Activated T-cell treated with anti-CD3 and anti-CD28 coated beads for 1 hour (primary cell): Measurements from ENCODE around the gene PRKCQ.
A peak's percentile ranks its signal among the peaks of the same experiment; 100 is the strongest.
"Not testable (repeated sequence)": the region's sequence is repeated elsewhere in the genome, so short reads cannot be mapped to it uniquely, and the experiment has no call there.

Experiments
- DNase-seq: peaks from one replicate; pipeline ENCODE4 v3.0.0-alpha.2; 2020; ENCODE audit warnings: low read depth

Gene PRKCQ

DNA sequence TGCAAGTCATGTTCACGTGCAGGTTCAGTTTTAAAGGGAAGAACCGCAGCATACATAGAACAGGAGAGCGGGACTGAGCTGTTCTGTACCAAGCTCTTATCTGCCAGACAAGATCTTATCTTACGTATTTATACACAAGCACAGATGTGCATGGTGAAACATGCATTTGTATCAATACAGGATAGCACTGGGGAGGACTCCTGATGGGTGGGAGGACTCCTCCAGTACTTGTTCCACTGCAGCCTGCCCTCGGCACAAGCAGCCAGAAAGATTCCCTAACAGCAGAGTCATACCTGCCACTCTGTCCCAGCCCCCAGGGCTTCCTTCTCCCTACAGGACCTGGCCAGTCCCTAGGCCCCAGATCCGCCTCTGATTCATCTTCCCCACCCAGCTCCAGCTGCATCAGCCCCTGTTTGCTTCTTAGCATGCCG, 13.2 kb upstream of the PRKCQ start:
- DNase-seq, result no peak

DNA sequence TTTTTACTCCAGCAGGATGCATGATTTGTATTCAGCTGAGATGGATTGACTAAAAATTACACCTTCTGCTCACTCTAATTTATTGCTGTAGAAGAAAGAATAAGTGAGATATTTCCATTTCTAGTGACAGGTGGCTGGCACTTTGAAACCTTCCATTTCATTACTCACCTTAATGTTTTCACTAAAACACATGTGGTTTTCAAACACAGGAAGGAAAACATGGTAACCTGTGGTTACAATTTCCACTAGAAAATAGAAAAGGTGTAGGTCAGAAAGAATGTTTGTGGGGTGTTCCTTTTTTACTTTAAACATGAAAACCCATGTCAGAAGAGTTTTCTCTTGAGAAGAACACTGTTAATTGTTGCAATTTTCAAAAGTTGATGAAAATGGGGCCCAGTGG, 12.0 kb upstream of the PRKCQ start:
- DNase-seq, result no peak

DNA sequence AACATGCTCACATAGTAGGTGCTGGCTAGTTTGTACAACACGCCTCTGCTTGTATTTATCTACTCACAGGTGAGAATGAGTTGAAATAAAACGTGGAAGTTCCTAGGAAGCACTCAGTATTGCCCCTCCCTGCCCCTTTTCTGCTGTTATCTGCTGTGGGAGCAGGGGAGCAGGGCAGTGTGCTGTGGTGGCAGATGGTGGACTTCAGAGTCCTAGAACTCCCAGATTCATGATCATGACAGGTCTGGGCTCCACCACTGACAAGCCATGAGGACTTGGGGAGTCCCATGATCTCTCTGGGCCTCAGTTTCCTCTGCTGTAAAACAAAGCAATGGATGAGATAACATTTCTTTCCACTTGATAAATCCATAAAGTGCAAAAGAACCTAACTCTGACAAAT, 11.6 kb upstream of the PRKCQ start:
- DNase-seq, result no peak

DNA sequence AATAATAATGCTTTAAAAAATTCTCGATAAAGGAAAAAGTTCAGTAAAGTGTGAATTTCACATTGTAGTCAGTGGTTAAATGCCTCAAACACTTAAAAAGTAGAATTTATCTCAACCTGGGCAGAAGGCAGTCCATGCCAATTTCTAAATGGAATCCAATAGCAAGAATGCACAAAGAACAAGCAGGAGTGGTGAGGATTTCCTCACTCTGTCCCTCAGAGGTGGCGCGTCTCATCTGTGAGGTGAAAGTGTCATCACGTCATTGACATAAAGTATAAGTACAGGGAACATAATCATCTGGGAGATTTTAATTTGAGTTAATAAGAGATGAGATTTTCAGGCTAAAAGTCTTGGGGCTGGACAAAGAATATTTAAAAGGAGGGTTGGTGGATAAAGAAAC, 10.0 kb upstream of the PRKCQ start:
- no peak for DNase-seq

DNA sequence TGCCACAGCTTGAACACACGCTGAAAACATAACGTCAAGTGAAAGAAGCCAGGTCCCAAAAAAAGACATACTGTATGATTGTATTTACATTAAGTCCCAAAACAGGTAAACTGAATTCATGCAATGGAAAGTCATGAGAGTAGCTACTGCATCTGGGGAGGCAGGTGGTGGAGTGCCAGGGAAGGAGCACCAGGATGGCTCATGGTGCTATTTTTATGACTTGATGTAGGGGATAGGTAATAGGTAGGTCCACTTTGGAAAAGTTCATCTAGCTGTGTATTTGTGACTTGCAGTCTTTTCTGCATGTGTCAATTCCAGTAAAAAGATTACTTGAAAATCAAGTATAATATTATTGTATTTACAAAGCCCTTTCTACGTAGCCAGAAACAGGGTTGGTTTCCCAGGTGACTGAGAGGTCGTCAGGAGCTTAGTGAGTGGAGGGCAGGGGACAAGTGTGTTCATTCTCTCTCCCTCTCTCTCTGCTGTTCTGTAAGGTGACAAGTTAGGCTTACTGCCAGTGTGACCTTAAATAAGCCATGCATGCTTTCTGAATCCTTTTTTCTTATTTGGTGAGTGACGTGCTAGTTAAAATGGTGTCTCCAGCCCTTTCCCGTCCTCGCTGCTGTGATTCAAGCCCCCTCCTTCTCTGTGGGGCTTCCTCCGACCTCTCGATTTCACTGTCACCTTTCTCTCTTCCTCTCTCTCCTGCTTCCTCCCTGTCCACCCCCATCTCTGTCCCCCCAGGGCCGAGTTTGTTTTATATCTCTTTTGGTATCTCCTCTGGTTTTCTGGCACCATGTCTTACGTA, 9.4 kb upstream of the PRKCQ start:
- DNase-seq, result no peak

DNA sequence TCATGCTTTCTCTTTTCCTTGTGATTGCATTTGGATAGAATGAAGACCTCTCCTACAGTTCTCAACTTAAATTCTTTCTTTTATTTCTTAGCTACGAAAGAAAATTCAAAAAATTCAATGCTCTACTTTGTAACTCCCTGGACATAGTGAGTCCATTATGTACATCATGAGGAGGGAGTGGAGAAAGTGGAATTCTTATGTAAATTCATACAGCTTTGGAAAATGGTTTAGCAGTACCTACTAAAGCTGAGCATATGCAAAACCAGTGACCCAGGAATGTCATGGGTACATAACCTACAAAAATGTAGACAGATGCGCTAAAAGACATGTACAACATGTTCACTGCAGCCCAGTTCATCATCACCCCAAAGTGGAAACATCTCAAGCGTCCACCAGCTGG, 8.8 kb upstream of the PRKCQ start:
- DNase-seq, result no peak

DNA sequence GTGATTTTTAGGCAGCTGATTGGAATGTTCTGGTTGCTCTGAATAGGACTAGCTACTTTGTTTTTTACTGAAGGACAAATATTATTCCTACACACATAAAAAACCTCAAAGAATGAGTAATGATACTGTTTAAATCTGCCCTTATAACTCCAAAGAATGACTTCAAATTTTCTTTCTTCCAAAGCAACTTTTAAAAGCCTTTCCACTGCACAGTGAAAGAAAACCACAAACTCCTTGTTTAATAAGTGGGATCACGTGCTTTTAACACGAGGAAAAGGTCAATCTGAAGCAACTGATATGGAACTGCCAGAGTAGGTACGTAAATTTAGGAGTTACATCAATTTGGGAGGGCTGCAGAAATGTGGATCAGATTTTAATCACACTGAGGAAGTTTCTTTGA, 8.0 kb upstream of the PRKCQ start:
- DNase-seq, result no peak

DNA sequence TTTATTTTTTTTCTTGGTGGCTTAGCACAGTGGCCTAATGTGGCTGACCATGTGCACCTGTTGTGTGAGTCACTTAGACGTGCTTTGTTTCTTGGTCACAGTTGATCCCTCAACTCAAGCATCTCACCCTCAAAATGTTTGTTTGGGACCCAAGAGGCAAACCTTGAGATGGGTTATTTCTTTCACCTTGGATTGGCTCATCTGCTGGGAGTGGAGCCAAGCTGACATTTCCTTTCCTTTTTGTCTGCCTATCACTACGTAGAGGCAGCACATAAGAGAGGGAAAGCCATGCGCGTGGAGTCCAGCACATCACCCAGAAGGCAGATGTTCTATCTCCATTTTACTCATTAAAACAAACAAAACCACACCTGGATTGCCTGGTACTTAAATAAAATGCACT, 6.4 kb upstream of the PRKCQ start:
- no peak for DNase-seq

DNA sequence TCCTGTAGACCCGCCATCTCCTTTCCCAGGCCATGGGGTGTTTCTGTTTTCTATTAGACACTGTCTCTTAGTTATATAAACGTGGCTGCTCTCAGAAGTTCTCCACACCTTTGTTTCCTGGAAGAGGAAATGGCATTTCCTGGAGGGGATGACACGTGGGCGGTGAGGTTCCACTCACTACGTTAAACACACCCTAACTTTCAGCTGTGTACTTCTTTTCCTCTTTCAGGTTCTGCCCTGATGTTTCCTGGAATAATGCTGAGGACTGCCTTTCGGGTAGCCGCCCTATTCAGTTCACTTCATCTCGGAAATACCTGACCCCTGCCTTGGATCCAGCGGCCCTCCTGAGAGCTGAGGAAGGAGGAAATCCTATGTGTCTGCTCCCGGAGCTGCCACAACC, 3.4 kb upstream of the PRKCQ start:
- DNase-seq, result no peak

DNA sequence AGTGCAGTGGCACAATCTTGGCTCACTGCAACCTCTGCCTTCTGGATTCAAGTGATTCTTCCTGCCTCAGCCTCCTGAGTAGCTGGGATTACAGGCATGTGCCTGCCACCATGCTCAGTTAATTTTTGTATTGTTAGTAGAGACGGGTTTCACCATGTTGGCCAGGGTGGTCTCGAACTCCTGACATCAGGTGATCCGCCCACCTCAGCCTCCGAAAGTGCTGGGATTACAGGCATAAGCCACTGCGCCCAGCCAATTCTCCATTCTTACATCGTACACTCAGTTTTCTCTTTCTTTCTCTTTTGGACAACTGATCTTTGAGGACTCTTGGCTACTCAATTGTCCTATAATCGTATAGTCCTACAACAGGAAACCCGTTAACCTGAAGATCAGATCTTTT, 2.8 kb upstream of the PRKCQ start:
- not testable (repeated sequence) for DNase-seq

DNA sequence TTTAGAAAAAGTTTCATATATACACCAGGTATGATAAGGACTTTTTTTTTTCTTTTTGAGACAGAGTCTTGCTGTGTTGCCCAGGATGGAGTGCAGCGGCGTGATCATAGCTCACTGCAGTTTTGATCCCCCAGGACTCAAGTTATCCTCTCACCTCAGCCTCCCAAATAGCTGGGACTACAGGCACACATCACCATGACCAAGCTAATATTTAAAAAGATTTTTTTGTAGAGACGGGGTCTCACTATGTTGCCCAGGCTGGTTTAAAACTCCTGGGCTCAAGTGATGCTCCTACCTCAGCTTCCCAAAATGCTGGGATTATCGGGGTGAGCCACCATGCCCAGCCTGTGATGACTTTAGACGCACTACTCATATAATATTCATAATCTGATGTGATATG, 2.2 kb upstream of the PRKCQ start:
- no peak for DNase-seq

DNA sequence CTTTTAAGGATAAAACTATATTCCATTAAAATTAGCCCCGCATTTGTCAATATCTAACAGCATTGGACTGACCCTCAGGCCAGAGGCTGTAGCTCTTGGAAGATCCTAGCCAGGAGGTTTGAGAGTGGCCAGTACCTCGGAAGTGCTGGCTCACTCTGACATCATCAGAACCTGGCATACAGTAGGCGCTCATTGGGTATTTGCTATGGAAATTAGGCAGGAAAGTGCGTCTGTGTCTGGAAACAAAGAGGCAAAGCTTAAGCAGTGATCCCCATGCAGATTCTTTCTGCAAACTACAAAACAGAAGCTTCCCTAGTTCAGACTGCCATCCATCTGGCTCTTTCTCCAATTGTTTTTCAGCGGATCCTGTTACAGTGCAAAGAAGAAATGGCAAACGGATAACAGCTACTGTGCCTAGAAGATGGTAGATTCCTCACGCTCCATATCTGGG, 1.7 kb upstream of the PRKCQ start:
- no peak for DNase-seq

DNA sequence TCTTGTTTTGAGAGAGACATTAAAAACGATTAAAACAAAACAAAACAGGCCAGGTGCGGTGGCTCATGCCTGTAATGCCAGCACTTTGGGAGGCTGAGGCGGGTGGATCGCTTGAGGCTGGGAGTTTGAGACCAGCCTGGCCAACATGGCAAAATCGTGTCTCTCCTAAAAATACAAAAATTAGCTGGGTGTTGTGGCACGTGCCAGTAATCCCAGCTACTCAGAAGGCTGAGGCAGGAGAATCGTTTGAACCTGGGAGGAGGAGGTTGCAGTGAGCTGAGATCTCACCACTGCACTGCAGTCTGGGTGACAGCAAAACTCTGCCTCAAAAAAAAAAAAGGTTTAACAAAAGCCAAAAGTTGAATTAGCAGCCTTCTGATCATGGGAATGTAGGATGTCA, 1.1 kb upstream of the PRKCQ start:
- not testable (repeated sequence) for DNase-seq

DNA sequence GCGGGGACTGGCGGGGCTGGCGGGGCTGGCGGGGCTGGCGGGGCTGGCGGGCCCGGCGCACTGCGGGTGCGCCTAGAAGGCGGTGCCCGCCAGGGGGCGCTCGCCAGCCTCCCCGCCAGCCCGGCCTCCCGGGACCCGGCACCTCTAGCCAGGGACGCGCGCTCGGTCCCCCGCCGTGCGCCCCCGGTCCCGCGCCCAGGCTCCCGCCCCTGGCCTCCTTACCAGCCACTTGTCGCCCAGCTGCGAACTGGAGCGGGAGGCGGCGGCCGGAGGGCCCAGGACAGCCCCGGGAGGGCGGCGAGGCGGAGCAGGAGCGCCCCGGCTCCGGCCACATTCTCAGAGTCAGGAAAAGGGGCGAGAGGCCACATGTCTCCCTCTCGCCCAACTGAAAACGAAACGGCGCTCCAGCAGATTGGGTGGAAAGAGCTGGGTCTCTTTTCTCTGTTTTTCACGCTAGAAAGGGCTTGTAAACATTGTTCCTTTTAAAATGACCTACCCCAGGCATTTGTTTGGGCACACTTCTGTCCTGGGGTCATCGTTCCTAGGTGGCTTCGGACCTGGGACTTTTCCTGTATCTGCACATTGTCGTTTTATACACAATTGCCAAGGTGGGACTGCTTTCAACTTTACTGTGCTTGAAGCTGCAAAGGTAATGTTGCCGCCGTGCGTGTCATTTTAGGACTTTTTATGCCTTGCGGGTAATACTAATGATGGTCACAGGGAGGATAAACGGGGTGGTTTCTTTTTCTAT, 378 bp upstream of the PRKCQ start:
- DNase-seq, result peak; percentile 80

DNA sequence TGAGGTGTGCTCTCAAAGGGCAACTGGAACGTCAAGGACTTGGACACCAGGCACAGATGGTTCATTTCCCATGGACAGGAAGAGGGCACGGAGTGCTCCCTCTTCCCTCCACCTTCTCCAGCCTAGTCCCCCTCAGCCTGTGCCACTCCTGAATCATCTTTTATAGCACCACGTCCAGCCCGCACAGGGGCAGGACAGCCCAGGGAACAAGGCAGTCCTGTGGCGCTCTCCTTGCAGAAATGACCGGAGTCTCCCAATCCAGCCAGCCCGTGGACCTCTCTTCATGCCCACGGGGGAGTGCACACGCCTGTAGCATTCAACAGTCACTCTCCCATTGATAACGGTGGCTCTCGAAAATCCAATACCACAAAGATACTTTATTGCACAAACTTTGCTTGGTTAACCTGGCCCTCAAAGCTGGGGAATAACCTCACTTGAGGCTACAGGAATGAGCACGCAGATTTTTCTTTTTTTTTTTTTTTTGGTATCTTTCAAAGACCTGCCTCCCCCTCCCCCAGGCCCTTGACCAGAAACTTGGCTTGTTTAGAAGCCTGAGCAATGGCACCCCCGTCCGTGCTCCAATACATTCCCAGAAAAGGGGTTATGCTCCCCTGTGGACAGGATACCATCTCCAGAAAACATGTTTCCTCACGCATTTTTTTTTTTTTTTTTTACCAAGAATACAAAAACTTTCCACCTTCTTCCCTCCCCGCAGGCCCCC, 733 bp downstream of the PRKCQ start:
- no peak for DNase-seq

DNA sequence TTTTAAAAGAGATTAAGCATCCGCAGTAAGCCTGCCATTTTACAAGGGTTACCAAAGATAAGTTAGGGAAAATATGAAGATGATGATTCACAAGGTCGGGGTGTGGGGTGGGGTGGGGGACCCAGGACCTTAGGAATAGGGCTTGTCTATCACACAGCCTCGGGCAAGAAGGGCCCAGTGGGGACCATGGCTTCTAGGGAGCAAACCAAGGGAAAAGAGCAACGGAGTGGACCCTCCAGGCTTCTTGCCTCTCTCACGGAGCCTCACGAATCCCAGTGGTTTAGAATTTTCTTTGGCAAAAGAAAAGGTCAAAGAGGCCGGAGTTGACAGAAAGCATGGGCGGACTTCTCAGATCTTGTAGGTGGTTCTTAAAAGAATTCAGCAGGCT, 1.3 kb downstream of the PRKCQ start:
- DNase-seq, result no peak

DNA sequence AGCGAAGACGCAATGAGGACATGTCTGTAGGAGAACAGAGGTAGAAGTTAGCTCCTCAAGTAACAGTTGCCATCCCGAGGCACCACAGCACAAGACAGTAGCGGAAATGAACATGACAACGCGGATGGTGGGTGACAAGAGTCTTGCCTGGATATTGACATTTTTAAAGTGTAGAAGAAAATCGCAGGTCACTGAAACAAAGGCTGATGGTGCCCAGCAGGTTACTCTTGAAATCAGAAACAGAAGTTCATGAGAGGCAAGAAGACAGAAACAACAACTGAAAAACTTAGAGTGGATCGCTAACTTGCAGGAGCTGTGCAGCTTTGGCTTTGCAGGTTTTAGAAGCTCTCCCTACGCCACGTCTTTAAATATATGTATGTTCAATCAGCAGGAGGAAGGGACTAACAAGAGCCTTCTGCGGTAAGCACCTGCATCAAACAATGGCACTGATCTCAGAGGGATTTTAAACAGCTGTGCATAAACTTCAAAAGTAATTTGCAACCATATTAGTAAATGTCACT, 1.8 kb downstream of the PRKCQ start:
- DNase-seq, result no peak

DNA sequence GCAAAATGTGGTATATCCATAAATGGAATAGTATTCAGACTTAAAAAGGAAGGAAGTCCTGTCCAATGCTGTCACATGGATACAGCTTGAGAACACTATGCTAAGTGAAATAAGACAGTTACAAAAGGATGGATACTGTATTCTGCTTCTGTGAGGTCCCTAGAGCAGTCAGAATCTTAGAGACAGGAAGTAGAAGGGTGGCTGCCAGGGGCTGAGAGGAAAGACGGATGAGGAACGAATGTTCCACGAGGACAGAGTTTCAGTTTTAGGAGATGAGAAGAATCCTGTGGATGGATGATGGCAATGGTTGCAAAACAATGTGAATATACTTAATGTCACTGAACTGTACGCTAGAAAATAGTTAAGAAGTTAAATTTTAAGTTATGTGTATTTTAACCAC, 3.8 kb downstream of the PRKCQ start:
- no peak for DNase-seq

DNA sequence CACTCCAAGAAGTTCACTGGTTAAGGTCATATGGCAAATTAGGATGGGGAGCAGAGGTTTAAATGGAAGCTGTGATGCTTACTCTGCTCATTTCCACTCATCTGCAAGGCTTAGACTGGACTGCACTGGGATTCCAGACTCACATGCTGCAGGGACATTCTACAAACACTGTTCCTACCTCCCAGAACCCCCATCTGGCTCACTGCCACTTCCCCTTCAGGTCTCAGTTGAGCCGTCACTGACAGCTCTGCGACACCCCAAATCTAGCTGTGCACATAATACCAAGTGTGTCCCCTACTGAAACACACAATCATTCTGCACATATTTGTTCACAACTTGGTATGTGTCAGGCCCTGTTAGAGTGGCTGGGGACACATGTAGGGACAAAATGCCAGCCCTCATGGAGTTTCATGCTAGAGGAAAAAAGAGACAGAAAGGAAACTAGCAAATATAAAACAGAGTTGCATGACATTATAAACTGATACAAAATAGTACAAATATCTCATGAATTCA, 5.4 kb downstream of the PRKCQ start:
- DNase-seq, result no peak

DNA sequence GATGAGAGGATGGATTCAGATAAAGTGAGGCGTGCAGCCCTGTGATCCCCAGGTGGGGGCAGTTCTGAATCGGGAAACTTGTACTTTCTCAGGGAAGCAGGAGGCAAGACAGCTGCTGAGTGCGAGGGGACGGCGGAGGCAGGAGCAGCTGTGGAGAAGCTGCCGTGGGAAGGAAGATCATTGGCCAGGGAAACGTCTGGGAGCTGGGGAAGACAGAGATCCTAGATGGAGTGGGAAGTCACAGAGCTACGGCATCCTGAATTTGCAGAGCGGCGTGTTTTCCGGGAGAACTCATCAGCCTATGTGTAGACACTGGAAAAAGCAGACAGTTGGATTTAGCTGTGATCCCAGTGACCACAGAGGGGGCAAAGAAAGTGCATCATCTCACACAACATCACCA, 9.2 kb downstream of the PRKCQ start:
- DNase-seq, result no peak

DNA sequence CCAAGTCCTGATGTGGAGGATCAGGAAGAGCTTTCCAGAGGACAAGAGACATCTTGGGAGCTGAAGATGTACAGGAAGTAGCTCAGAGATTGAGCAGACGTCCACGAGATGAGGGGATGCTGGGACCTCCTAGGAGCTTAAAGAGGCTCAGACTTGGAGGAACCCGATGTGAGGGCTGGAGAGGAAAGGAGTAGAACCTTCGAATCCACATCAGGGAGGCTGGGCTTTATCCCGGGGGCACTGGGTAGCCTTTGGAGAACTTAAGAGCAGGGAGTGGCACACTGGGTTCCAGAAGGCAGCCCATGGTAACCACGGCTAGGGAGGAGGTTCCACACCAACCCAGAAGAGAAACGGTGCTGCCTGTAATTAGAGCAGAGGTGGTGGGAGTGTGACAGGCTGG, 10.8 kb downstream of the PRKCQ start:
- DNase-seq, result no peak

DNA sequence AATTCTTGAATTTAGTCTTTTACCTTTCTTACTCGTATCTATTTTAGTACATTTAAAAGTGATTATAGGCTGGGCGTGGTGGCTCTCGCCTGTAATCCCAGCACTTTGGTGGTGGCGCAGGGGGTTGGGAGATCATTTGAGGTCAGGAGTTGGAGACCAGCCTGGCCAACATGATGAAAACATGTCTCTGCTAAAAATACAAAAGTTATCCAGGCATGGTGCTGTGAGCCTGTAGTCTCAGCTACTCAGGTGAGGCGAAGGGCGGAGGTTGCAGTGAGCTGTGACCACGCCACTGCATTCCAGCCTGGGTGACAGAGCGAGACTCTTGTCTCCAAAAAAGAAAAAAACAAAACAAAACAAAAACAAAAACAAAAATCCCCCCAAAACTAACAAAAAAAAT, 12.2 kb downstream of the PRKCQ start:
- no peak for DNase-seq
